Activated T-cell treated with anti-CD3 and anti-CD28 coated beads for 4 hours (primary cell): Measurements from ENCODE around the gene PLCH2.

Source experiments
- DNase-seq: peaks from one replicate; pipeline ENCODE4 v3.0.0-alpha.2; 2020

PLCH2 gene

DNA sequence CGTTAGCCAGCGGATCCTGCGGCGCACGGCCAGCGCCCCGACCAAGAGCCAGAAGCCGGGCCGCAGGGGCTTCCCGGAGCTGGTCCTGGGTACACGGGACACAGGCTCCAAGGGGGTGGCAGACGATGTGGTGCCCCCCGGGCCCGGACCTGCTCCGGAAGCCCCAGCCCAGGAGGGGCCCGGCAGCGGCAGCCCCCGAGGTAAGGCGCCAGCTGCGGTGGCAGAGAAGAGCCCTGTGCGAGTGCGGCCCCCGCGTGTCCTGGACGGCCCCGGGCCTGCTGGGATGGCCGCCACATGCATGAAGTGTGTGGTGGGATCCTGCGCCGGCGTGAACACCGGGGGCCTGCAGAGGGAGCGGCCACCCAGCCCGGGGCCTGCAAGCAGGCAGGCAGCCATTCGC lies 26.1 kb downstream of the PLCH2 start:
- DNase-seq, result no peak

DNA sequence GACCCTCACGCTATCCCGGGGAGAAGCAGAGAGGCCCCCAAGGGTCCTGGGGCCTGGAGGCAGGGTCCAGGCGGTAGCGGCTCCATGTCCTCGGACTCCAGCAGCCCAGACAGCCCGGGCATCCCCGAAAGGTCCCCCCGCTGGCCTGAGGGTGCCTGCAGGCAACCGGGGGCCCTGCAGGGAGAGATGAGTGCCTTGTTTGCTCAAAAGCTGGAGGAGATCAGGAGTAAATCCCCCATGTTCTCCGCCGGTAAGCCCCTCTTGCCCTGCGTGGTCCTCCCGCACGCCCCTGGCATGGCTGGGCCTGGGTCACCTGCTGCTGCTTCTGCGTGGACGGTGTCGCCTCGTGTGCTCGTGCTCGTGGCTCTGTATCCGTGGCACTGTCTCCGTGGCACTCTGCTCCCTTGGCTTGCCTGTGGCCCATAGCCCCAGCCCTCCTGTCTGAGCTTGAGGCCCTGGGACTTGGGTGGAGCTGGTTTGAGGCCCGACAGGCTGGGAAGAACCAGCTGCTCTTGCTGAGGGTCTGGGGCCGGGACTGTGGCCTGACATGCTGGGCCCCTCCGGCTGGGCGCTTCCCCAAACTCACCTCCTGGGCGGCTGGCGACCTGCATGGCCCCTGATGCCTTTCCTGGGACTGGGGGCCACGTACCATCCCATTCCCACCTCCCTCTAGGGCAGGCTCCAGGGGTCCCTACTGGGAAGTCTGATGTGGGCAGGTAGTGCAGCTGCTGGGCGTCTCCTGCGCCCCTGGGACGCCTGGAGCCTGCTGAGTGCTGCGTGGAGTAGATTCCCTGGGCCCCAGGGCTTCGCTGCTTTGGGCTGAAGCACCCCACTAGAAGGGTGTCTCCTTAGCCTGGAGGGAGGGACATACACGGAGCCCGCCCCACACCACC lies 26.8 kb downstream of the PLCH2 start:
- no peak for DNase-seq

DNA sequence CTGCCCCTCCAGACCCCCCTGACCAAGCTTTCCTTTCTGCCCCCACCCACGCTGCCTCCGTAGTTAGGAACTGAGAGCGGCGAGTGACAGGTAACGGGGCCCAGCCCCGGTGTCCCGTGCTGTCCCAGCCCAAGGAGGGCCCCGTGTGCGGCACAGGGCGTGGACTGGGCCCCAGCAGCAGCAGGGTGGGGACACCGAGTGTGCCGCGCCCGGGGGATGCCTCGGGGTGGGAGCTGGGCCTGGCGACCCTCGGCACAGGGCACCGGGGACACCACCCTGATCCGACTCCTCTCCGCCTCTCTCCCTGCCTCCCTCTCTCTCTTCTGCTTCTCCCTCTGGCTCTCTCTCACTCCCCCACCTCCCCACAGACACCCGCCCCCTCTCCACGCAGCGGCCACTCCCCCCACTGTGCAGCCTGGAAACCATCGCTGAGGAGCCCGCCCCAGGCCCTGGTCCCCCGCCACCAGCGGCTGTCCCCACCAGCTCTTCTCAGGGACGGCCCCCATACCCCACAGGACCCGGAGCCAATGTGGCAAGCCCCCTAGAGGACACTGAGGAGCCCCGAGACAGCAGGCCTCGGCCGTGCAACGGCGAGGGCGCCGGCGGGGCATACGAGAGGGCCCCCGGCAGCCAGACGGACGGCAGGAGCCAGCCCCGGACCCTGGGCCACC lies 27.6 kb downstream of the PLCH2 start:
- no peak for DNase-seq

DNA sequence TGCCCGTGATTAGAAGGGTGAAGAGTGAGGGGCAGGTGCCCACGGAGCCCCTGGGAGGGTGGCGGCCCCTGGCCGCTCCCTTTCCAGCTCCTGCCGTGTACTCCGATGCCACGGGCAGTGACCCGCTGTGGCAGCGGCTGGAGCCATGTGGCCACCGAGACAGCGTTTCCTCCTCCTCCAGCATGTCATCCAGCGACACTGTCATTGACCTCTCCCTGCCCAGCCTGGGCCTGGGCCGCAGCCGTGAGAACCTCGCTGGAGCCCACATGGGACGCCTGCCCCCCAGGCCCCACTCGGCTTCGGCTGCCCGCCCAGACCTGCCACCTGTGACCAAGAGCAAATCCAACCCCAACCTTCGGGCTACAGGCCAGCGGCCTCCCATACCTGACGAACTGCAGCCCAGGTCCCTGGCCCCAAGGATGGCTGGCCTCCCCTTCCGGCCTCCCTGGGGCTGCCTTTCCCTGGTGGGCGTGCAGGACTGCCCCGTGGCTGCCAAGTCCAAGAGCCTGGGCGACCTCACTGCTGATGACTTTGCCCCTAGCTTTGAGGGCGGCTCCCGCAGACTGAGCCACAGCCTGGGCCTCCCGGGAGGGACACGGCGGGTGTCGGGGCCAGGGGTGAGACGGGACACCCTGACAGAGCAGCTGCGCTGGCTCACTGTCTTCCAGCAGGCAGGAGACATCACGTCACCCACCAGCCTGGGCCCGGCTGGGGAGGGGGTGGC lies 28.3 kb downstream of the PLCH2 start:
- no peak for DNase-seq

DNA sequence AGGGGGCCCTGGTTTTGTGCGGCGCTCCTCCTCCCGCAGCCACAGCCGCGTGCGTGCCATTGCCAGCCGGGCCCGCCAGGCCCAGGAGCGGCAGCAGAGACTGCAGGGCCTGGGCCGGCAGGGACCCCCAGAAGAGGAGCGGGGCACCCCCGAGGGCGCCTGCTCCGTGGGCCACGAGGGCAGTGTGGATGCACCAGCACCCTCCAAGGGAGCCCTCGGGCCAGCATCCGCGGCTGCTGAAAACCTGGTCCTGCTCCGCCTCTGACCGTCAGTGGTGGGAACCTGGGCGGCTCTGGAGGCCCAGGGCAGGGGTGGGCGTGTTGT lies 28.8 kb downstream of the PLCH2 start:
- no peak for DNase-seq

DNA sequence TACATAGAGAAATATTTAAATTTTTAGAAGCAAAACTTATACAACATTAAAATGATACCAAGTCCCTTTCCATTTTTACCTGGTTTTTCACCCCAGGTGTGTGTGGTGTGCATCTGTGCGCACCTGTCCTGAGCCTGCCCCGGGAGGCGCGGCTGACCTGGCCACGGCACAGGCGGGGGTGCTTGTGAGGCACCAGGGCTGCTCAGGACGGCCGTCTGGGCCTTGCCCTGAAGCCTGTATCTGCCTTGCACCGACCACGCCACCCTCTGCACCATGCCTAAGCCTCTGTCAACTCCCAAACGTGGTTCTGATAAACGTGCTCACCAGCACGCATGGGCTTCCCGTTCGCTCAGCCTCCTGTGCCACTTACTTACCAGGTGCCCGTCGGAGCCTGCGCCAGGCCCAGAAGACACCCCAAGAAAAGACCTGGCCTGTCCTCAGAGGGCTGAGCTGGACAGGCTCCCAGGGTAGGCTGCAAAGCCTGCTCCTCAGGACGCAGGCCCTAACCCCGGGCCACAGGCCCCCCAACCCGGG lies 29.4 kb downstream of the PLCH2 start:
- DNase-seq, result no peak

DNA sequence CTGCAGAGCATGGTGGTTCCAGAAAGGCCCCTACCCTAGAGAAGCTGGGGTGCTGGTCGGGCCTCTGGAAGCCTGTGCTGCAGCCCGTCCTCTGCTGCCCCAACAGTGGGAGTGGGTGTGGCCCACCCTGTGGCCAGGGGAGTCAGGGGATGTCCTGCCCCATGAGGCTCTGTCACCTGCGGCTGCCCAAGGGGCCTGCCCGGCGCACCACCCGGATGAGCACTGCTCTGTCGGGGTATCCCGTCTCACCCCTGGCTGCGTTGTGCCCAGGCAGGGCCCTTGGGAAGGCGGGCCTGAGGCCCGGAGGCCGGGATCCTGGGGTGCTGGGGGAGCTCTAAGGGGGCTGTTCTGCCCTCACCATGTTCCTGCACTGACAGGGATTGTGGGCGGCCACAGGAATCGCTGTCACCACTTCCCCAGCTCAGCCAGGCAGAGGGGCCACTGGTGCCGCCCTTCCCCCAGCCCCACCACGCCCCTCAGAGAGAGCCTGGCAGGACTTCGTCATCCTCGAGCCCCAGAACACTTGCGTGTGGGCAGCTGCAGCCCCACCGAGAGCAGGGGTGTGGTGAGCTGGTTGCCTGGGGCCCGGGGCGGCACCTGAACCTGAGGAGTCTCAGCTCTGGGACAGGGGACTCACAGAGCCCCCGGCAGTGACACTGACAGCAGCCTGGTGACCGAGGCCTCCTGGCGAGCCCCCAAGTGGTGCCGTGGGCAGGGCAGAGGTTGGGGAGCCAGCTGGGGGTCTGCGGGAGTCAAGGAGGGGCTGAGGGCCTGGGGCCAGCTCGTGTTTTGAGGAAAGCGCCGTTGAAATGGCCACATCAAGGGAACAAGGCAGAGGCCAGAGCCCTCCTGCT lies 30.1 kb downstream of the PLCH2 start:
- DNase-seq, result no peak

DNA sequence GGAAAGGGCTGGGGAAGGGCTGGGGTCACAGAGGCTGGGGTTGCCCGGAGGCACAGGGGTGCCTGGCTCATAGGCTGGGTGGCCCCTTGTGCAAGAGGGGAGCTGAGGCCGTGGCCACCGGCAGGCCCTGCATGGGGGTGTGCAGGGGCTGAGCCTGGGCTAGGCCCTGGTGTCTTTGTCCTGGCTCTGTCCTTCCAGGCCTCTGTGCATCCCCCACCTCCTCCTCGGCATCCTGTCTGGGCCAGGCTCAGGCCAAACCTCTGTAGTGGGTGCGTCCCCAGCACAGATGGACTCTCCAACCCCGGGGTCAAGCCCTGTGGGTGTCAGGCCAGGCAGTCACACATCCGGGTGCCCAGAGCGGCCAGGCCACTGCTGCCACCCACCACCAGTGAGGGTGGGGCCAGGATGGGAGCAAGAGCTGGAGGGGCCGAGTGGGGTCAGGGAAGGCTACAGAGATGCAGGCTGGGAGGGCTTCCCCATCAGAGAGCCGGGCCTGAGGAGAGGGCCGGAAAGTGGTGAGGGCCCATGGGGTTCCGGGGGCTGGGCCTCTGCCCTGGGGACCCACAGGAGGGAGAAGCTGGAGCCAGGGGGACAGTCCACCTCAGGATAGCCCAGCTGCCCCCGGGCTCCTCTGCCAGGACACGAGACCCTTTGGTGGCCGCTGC lies 30.9 kb downstream of the PLCH2 start:
- no peak for DNase-seq

DNA sequence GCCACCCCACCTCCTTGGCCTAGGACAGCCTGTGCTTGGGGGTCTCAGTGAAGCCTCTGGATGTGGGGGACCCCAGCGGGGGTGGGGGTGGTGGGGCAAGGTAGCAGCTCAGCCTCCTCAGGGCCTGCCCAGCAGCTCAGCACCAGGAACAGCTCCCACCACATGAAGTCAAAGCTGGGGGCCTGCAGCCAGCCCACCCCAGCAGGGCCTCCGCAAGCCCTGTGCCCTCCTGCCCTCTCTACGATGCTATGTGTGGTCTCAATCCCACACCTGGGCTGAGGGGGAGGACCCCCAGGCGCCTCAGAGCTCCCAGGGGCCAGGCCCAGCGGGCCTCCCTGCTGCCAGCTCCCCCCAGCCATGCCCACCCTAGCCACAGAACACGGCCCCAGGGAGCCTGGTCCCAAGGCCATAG lies 31.7 kb downstream of the PLCH2 start:
- DNase-seq, result no peak

DNA sequence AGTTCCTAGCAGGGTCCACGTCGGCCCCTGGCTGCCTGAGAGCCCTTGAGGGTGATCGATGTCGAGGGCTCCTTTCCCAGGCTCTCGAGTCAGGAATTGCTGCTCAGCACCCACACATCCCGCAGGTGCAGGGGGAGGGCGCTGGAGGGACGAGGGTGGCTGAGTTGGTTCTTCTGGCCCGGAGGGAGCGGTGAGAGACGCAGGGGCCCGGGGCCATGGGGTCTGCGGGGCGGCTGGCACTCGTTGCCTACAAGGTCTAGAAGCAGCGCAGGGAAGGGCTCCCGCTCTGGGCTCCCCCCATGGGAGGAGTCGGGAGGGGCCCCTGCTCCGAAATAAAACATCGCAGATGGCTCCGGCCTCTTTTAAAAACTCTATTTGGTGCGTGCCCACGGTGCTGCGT lies 32.1 kb downstream of the PLCH2 start:
- DNase-seq, result no peak

DNA sequence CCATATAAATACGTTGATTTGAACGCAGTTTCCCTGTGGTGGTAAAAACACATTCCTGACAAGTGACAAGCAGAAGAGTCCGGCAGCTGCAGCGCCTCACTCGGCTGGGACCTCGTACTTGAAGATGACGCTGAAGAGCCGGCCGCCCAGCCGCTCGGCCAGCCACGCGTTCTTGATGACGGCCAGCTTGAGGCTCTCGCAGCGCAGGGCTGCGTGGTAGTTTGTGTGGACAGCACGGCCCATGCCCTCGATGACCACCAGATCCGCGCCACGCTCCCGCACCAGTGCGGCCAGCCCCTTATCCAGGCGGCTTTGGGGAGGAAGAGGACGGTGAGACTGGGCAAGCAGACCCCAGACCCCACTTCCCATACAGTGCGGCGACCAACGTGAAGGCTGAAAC lies 32.7 kb downstream of the PLCH2 start:
- no peak for DNase-seq

DNA sequence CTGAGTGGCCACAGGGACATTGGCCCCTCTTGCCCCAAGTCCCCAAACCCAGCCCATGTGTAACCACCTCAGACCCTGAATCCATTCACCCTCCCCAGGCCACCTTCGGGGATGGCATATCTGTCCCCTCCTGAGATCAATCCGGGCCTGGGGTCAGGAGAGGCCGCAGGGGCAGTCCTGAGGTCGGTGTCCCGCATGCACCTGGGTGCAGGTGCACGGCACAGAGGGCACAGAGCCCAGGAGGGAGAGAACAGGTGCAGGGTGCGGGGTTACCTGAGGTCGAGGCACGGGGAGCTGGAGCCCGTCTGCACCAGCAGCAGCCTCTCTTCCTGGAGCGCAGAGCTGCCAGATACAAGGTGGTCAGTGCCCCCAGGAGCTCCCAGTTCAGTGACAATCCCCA lies 33.5 kb downstream of the PLCH2 start:
- DNase-seq, result no peak

DNA sequence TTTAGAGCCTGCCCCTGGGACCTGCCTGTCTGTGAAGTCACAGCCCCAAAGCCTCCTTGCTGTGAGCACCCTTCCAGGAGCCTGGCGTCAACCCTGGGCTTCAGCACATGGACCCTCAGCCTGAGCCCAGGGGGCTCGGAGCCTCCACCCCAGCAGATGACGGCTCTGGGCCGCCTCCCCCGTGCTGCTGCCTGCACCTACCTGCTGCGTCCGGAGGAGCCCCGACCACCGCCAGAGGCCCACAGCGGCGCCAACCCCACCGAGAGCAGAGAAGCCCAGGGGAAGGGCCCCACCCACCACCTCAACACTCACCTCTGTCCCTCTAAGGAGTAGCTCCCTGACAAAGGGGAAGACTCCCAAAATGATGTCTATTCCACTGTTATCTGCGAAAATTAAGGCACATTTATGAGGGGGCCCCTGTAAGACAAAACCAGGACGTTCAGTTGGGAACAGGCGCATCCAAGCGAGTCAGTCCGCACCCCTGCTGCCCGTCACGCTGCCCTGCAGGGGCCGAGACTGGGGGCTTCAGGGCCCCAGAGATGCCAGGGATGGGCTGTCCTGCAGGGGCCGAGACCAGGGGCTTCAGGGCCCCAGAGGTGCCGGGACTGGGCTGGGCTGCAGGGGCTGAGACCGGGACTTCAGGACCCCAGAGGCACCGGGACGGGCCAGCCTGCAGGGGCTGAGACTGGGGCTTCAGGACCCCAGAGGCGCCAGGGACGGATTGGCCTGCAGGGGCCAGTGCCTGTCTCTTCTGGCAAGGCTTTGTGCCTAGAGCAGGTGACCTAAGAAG lies 34.5 kb downstream of the PLCH2 start:
- DNase-seq, result no peak

DNA sequence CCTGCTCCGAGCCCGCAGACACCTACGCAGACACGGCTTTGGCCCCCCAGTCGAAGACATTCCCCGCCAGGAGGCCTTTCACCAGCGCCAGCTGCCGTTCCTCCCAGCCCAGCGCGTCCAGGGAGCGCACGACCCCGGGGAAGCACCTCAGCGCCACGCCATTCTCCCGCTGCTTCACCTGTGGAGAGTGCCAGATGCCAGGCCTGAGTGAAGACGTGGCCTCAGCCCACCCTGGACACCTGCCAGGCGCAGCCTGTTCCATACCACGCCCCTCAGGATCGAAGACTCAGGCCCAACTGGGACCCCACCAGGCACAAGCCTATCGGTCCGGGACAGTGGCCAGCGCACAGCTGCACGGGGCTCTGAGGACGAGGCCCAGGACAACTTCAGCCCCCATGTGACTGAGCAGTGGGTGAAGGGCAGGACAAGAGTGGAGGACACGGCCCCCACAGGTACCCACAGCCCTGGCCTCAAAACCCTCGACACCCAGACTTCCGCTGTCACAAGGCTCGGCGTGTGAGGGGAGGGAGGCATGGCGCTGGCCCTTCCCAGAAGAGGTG lies 36.9 kb downstream of the PLCH2 start:
- DNase-seq, result no peak

DNA sequence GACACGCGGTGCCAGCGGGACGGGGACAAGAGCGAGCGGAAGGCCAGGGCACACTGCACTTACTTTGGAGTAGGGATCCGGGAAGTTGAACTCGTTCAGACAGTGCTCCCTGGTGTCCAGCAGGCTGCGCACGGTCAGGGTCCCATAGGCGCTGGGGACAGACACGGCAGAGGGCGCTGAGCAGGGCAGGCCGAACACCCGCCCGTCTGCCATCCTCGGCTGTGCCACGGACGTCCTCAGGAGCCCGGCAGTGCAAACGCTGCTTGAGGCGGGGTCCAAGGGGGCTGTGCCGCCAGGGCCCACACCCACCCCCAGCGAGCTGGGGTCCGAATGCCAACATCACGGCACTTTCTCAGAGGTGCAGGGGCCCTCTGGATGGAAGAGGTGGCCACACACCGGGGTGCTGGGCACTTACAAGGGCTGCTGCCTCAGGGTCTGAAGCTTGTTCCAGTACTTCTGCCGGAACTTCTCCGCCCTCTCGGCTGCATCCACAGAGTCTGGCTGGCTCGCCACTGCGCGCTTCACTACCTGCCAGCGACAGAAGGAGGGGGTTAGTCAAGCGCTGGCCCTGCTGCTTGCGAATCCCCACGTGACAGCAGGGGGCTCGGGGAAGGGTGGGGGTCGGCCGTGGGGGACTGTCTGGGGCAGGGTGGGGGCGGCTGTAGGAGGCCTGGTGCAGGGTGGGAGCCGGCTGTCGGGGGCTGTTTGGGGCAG lies 38.0 kb downstream of the PLCH2 start:
- DNase-seq, result no peak

DNA sequence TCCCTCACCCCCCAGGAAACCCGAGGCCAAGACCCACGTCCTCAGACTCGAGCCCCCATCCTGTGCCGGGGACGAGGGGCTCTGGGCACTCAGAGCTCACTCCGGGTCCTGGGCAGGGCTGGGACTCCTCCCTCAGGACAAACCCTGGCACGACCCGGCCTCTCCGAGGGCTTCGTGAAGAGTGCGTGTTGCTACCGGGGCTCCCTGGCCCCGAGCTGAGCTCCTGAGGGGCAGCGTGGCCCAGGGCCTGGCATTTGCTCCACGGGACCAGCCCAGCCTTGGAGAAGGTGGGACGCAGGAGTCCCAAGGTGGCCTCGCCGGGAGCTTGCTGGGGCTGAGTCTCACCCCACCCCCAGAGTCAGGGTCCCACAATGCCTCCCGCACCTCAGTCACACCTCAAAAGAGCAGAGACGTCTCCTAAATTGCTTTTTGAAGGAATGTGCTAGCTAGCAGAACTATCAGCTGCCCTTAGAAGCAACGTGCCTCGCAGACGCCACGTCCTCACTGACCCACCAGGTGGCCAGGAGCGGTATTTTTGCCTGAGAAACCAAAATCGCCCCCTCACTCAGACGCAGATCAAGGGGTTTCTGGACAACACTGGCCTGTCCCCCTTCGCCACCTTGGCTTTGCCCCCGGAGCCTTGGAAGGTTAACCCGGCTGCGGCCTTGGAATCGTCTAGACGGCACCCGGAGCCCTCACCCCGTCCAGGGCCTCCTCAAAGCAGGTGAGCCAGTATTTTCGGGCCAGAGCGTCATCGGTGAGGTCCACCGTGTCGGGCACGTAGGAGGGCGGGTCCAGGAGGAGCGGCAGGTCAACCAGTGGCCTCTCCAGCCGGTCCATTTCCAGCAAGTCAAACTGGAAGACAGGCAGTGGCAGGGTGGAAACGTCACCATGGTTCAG lies 39.0 kb downstream of the PLCH2 start:
- no peak for DNase-seq

DNA sequence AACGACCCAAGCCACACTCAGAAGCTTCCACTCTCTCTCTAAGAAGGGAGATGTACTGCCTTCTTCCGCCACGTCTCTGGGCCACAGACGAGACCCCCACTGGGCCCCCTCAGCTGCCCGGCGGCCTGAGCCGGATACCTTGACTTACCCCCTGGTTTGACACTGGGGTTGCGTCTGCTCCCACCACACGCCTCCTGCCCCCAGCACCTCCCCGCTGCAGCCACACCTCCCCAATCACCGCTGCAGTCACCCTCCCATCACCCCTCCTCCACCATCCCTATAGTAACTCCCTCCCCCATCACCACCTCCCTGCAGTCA lies 39.6 kb downstream of the PLCH2 start:
- no peak for DNase-seq

DNA sequence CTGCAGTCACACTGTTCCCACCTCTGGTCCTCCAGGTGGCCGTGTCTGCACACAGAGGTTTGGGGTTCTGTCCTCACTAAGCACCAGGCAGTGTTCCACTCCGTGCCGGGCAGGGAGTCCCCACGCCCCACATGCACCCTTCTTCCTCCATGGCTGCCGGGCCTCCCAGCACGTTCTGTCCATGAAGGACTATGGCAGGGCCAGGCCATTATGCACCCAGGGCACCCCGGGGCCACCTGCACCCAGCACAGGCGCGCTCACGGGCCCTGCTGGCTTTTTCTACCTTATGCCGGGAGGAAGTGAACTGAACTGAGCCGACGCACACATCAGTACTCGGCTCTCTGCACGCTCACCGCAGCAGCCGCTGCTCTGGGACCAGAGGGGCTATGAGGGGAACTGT lies 40.0 kb downstream of the PLCH2 start:
- no peak for DNase-seq

DNA sequence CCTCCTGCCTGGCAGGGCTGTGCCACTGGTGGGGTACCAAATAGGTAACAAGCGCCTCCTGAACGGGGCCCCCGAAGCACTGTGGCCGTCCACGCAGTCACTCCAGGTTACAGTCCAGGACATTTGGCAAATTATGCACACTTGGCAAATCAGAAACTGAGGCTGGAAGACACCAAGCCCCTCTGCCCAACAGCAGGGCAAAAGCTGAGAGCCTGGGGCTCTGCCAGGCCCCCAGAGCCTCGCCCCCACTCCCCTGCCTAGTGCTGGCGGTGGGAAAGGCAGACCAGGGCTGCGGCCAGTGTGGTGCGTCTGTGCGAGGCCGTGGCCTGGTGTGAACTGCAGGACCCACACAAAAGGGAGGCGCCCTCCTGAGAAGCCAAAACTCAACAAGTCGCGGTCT lies 40.9 kb downstream of the PLCH2 start:
- no peak for DNase-seq
